Retinal pigment epithelial cell (primary cell): Measurements from ENCODE around the gene CCNY.

Source experiments
- DNase-seq: peaks from one replicate; pipeline ENCODE4 v3.0.0-alpha.2; 2010; ENCODE audit warnings: low read depth
- H3K4me3 ChIP-seq: 2 replicates; pipeline ENCODE4 v1.5.1; 2011; ENCODE audit warnings: mild to moderate bottlenecking, low read length, control low read depth, moderate library complexity
- TF ChIP-seq, protein P1 (sequence below): conservative IDR thresholded peaks from 2 replicates; pipeline ENCODE4 v1.5.1; 2011; ENCODE audit warnings: low read depth, low read length, control low read depth, inconsistent platforms

The CCNY gene

DNA sequence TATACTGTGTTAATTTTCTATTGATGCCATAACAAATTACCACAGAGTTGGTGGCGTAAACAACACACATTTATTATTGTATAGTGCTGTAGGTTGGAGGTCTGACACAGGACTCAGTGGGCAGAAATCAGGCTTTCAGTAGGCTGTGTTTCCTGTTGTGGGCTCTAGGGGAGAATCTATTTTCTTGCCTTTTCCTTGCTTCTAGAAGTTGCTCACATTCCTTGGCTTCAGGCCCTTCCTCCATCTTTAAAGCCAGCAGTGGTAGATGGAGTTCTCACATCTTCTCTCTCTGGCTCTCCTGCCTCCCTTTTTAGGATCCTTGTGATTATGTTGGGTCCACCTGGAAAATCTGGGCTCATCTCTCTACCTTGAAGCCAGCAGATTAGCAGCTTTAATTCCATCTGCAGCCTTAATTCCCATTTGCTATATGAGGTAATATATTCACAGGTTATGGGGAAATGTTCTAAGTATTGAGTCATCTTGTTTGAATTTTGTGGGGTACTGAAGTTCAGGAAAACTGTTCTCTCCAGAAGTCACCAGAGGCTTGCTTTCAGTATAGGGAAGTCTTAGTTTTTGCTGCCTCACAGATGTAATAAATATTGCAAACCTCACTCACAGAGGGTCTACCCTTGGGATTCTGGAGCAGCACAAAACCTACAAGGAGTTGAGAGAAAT, 38.9 kb downstream of the CCNY start:
- H3K4me3 ChIP-seq: no peak overlapping the region
- DNase-seq: no peak

DNA sequence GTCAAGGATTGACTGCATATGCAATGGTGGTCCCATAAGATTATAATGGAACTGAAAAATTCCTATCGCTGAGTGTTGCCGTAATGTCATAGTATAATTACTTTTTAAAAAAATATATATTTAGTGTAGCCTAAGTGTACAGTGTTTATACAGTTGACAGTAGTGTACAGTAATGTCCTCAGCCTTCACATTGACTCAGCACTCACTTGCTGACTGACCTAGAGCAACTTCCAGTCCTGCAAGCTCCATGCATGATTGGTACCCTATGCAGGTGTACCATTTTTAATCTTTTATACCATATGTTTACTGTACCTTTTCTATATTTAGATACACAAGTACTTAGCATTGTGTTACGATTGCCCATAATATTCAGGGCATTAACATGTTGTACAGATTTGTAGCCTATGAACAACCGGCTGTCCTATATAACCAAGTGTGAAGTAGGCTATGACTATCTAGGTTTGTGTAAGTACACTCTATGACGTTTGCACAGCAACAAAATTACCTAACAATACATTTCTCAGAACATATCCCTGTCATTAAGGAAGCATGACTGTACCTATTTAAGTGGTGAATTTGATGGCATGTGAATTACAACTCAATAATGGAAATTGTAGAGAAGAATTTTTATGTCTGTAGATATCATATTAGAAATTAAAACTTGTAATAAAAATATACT, 40.9 kb downstream of the CCNY start:
- no peak overlapping the region for H3K4me3 ChIP-seq
- TF ChIP-seq, protein P1, sequence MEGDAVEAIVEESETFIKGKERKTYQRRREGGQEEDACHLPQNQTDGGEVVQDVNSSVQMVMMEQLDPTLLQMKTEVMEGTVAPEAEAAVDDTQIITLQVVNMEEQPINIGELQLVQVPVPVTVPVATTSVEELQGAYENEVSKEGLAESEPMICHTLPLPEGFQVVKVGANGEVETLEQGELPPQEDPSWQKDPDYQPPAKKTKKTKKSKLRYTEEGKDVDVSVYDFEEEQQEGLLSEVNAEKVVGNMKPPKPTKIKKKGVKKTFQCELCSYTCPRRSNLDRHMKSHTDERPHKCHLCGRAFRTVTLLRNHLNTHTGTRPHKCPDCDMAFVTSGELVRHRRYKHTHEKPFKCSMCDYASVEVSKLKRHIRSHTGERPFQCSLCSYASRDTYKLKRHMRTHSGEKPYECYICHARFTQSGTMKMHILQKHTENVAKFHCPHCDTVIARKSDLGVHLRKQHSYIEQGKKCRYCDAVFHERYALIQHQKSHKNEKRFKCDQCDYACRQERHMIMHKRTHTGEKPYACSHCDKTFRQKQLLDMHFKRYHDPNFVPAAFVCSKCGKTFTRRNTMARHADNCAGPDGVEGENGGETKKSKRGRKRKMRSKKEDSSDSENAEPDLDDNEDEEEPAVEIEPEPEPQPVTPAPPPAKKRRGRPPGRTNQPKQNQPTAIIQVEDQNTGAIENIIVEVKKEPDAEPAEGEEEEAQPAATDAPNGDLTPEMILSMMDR: no peak
- DNase-seq: no peak

More for the DNA sequence above, 38.9 kb downstream of the CCNY start:
- TF ChIP-seq, protein P1: no peak

DNA sequence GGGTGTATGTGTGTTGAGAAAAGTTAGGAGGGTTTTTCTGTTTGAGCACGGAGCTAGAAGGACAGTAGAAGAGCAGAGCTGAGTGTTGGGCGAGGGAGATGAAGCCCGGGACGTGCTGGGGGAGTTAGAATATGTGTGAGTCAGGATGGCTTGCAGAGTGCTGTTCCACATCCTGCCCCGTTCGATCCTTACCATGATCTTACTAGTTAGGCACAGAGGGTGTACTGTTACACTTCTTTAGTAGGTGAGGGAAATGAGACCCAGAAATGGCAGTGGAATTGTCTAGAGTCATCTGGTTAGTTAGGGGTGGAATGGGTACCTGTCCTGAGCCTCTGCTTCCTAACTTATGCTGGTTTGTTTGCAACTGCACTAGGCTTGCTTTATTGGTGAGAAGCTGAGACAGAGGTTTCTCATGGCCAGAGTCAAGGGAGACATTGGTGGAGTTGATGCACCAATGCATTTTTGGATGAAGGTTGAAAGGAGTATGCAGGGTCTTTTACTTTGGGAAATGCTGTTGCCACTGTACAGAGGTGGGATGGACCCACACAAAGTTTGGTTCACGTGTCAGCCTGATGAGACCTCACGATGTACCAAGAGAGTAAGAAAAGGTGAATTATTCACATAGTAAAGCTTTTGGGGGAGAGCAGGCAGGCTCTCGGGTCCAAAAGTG, 42.4 kb downstream of the CCNY start:
- DNase-seq: no peak
- TF ChIP-seq, protein P1: no peak
- no peak overlapping the region for H3K4me3 ChIP-seq

DNA sequence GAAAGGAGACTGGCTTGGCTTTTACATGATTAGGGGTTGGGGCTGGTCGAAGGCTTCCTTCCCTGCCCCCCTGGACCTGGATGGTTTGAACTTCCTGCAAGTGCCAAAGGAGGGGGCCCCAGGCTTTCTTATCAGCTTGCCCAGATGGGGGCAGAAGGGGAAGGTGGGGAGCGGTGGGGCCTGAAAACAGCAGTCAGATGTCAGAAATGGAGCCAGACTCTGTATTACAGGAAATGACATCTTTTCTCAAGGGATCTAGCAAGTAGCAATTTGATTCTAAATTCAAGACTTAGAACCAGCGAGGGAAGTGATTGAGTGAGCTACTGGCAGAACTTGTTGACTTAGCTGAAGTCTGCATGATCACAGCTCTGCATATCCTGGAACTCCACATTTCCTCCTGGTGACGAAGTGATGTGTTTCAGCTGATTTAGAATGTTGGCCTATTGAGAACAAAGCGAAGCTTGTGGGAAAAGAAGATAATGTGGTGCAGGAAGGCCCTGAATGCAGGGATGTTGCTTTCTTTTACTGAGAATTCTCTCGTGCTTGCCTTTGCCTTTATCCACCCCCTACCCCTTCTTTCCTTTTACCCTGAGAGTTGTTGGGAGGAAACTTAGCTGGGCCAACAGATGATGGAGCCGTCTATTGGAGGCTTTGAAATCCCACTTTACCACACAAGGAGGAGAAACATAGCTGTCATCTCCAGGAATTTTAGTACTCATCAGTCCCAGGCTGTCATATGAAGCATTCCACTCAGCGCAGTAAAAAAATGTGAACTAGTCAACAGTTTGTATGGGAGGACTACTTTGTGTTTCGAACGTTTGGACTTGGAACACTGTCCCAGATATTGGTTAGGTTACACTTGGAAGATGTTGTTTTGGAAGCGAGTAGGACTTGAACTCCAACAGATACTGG, 43.2 kb downstream of the CCNY start:
- TF ChIP-seq, protein P1: no peak
- DNase-seq: no peak
- H3K4me3 ChIP-seq: no peak overlapping the region

DNA sequence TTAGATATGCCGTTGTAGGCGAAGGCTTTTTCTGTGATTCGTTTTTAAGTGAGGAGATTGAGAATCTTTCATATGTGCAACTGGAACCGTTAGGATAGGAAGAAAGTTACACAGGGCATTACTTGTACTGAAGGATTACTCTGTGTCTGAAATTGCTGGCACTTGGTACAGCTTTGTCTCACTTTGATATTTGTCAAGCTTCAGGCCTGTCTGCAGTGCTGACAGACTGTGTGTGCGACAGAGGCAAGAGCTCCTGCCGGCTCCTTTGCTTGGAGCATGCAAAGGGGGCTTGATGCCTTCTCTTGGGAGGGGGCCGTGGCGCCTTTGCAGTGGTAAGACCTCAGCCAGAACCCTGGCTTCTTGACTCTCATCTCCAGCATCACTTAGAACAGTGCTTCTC, 45.8 kb downstream of the CCNY start:
- TF ChIP-seq, protein P1: no peak

DNA sequence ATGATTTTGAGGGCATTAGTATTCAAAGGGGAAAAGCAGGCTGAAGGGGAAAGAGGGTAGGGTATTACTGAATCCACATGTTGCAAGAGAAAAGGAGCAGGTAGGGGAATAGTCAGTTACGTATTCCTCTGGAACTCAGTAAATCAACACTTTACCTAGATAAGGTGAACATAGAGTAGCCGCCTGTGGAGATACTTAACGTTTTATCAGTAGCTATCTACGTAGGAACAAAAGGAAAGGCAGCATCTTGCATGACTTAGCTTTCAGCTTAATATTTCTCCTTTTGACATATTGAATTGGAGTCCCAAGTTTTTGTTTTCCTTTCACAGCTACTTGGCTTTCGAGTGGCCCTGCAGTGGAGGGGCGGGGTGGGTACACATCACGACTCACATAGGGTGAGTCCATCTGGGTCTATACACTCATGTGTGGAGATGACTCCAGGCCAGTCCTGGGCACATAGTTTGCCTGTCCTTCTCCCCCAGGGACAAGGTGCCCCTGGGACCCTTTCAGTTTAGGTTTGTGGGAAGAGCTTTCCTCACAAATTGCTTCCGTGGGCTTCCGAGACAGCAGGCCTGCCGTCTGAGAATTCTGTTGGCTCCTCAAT, 48.1 kb downstream of the CCNY start:
- H3K4me3 ChIP-seq: no peak overlapping the region
- TF ChIP-seq, protein P1: no peak
- DNase-seq: no peak

More for the DNA sequence above, 45.8 kb downstream of the CCNY start:
- no peak overlapping the region for H3K4me3 ChIP-seq
- no peak for DNase-seq
